CD8-positive, alpha-beta memory T cell (primary cell): ENCODE measurements around the gene SLC1A3. TPM values are rescaled to one million over a fixed set of nuclear protein-coding genes. Genes with fewer than 3 reads are reported as not detected.
"Not testable (repeated sequence)": the region's sequence is repeated elsewhere in the genome, so short reads cannot be mapped to it uniquely, and the experiment has no call there.

Experiments
- CTCF ChIA-PET: fragments of 350-600 bp; sonication (Branson Sonifier 250); formaldehyde crosslinking; loops from one replicate; lab custom pipeline; 2021; ENCODE audit warnings: antibody characterized with exemption; lab: Charles Lee
- POLR2A ChIA-PET: fragments of 350-600 bp; sonication (Branson Sonifier 250); formaldehyde crosslinking; loops from one replicate; lab custom pipeline; 2021; ENCODE audit warnings: antibody characterized with exemption; lab: Charles Lee
- DNase-seq, 5 donors: peaks; one replicate each; pipeline versions ENCODE4 v3.0.0 to v3.0.0-alpha.2; 2020 to 2022; ENCODE audit warnings: mixed read lengths in 1 of 5
- H3K27ac ChIP-seq: one replicate; pipeline ENCODE4 v1.7.0; 2013; ENCODE audit warnings: low read depth, mild to moderate bottlenecking, low read length, moderate library complexity
- H3K27me3 ChIP-seq: 2 replicates; pipeline ENCODE4 v1.7.0; 2013; ENCODE audit warnings: low read length, mild to moderate bottlenecking; ENCODE audit not compliant: insufficient read depth, poor library complexity, severe bottlenecking
- H3K36me3 ChIP-seq: 2 replicates; pipeline ENCODE4 v1.7.0; 2013; ENCODE audit warnings: mild to moderate bottlenecking, low read length, moderate library complexity; ENCODE audit not compliant: insufficient read depth
- H3K4me1 ChIP-seq: 2 replicates; pipeline ENCODE4 v1.7.0; 2013; ENCODE audit warnings: mild to moderate bottlenecking, low read length, moderate library complexity; ENCODE audit not compliant: insufficient read depth
- H3K4me3 ChIP-seq: 2 replicates; pipeline ENCODE4 v1.7.0; 2013; ENCODE audit warnings: mild to moderate bottlenecking, low read length
- H3K9me3 ChIP-seq: 2 replicates; pipeline ENCODE4 v1.7.0; 2013; ENCODE audit warnings: mild to moderate bottlenecking, low read length
- H3K27ac Mint-ChIP-seq, 8 donors: one replicate each; pipeline ENCODE4 v1.8.0; 2020 to 2021; ENCODE audit warnings: mixed read lengths in 8 of 8, mild to moderate bottlenecking in 6 of 8, inconsistent platforms in 3 of 8, moderate library complexity in 3 of 8
- H3K27me3 Mint-ChIP-seq, 2 donors: one replicate each; pipeline ENCODE4 v1.8.0; 2020 to 2021; ENCODE audit warnings: mixed read lengths in 2 of 2, mild to moderate bottlenecking in 1 of 2, moderate library complexity in 1 of 2
- H3K36me3 Mint-ChIP-seq, 3 donors: one replicate each; pipeline ENCODE4 v1.8.0; 2020 to 2021; ENCODE audit warnings: mixed read lengths in 3 of 3, inconsistent platforms in 1 of 3, mild to moderate bottlenecking in 1 of 3
- H3K4me1 Mint-ChIP-seq, 3 donors: one replicate each; pipeline ENCODE4 v1.8.0; 2020 to 2021; ENCODE audit warnings: mixed read lengths in 3 of 3, inconsistent platforms in 1 of 3, mild to moderate bottlenecking in 1 of 3
- H3K4me3 Mint-ChIP-seq, 7 donors: one replicate each; pipeline ENCODE4 v1.8.0; 2020 to 2021; ENCODE audit warnings: mixed read lengths in 7 of 7, mild to moderate bottlenecking in 6 of 7, moderate library complexity in 4 of 7, inconsistent platforms in 2 of 7
- H3K9me3 Mint-ChIP-seq, 5 donors: one replicate each; pipeline ENCODE4 v1.8.0; 2020 to 2022; ENCODE audit warnings: mixed read lengths in 5 of 5, mild to moderate bottlenecking in 3 of 5, moderate library complexity in 2 of 5, inconsistent platforms in 1 of 5
- polyA plus RNA-seq: library from polyadenylated mRNA; unstranded; fragments of 300-500 nt; fragmentation: Illumina TruSeq; gene quantifications from one replicate; pipeline ENCODE4 v1.2.3, GENCODE V29; 2021
- total RNA-seq, 2 experiments: library from RNA; stranded (reverse); gene quantifications; one replicate each; pipeline ENCODE4 v1.2.3, GENCODE V29; 2021

Gene SLC1A3
- total and polyA plus RNA-seq, 3 experiments from 2014 or later, result 0.35 to 0.37 TPM; not detected in 1

DNA sequence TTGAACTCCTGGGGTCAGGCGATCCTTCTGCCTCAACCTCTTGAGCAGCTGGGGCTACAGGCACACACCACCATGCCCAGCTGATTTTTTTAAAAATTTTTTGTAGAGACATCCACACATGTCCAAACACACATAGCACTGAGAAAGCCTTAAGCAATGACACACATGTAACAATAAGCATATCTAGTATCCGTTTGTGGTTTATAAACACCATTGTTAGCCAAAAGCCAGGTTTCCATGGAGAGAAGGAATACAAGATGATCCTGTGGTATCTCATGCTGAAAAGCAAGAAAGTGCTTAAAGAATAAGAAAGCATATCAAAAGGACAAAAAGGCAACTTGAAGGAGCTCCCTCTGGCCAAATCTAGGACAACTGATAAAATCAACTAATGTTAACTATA, 29.7 kb upstream of the SLC1A3 start:
- Histone ChIP-seq H3K4me3 (no peak overlapping the region), H3K4me1 (no peaks in the 10 kb centered on the region), H3K27ac (no peak overlapping the region), H3K36me3 (no peaks in the 10 kb centered on the region), H3K9me3 (no peaks in the 10 kb centered on the region), H3K27me3 (no peaks in the 10 kb centered on the region)
- no peak overlapping the region for H3K27ac Mint-ChIP-seq
- no peak for DNase-seq
- ChIA-PET POLR2A (no interaction called here), CTCF (interaction anchor here (1.6 kb wide), 1 partner anchor 8 kb away, joined by 3 read pairs; no protein-coding TSS in a partner anchor)
- H3K36me3 Mint-ChIP-seq, result no peaks in the 10 kb centered on the region
- peaks cover 7 to 11% of the 10 kb centered on the region in 2 donors for H3K27me3 Mint-ChIP-seq
- H3K9me3 Mint-ChIP-seq, result no peaks in the 10 kb centered on the region
- H3K4me3 Mint-ChIP-seq, result no peak overlapping the region
- no peaks in the 10 kb centered on the region for H3K4me1 Mint-ChIP-seq

DNA sequence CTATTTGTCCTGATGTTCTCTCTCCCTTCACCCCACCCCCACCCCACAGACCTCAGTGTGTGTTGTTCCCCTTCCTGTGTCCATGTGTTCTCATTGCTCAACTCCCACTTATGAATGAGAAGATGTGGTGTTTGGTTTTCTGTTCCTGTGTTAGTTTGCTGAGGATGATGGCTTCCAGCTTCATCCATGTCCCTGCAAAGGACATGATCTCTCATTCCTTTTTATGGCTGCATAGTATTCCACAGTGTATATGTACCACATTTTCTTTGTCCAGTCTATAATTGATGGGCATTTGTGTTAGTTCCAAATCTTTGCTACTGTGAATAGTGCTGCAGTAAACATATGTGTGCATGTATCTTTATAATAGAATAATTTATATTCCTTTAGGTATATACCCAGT, 26.5 kb upstream of the SLC1A3 start:
- H3K27ac Mint-ChIP-seq, H3K36me3 Mint-ChIP-seq, CTCF ChIA-PET, H3K9me3 ChIP-seq, POLR2A ChIA-PET, H3K27ac ChIP-seq, H3K4me1 ChIP-seq, H3K36me3 ChIP-seq, DNase-seq, H3K9me3 Mint-ChIP-seq, H3K27me3 ChIP-seq, H3K4me3 Mint-ChIP-seq, H3K4me3 ChIP-seq, H3K4me1 Mint-ChIP-seq: not testable (repeated sequence)
- peaks cover 10 to 11% of the 10 kb centered on the region in 2 donors for H3K27me3 Mint-ChIP-seq

GRCh38 chr5:36581070-36581469, 25.3 kb upstream of the SLC1A3 start:
- Mint-ChIP-seq H3K4me3 (no peak overlapping the region), H3K4me1 (no peaks in the 10 kb centered on the region), H3K36me3 (no peaks in the 10 kb centered on the region), H3K27ac (no peak overlapping the region), H3K9me3 (no peaks in the 10 kb centered on the region), H3K27me3 (peaks cover 12 to 17% of the 10 kb centered on the region in 2 donors)
- Histone ChIP-seq H3K4me1 (no peaks in the 10 kb centered on the region), H3K4me3 (no peak overlapping the region), H3K27ac (no peak overlapping the region), H3K27me3 (no peaks in the 10 kb centered on the region), H3K9me3 (no peaks in the 10 kb centered on the region), H3K36me3 (no peaks in the 10 kb centered on the region)
- DNase-seq, result no peak
- ChIA-PET POLR2A (no interaction called here), CTCF (no interaction called here)

DNA sequence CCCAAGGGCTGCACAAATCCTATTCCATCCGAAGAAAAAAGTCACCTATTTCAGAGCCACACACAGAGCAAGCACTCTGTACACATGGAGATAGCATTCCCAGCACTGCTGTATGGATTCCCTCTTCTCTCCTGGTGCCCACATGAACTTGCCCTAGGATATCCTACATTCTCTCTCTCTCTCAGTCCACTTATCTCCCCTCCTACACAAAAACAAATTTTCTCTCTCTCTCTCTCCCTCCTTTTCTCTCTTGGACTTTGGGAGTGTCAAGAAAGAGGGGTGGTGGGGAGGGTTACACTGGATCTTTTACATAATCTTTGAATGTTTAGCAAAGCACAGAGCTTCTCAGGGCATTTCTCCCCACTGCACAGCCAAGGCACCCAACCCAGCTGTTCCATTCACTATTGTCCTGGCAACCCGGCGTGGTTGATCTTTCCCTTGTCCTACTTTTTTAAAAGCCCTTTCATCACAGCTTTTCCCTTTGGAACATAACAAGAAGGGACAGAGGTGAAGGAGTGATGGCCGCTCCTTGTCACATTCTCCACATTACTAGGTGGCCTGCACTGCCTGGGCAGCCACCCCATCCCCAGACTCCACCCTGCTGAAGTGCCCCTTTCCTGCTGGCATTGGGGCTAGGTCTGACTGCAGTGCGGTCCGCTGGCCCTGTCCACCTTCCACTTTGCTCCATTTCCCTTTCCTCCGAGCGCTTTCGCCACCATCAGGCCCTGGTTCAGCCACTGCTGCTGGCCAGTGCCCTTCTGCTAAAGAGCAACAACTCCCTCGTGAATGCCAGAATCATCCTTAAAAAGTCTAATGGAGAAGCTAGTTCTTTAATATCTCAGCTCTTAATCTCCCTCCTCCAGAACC, 22.2 kb upstream of the SLC1A3 start:
- no peaks in the 10 kb centered on the region for H3K9me3 ChIP-seq
- no peak overlapping the region for H3K27ac ChIP-seq
- POLR2A ChIA-PET, result no interaction called here
- Mint-ChIP-seq H3K9me3 (peaks cover 0 to 2% (median 0%) of the 10 kb centered on the region in 5 donors), H3K36me3 (no peaks in the 10 kb centered on the region), H3K4me1 (no peaks in the 10 kb centered on the region), H3K27ac (no peak overlapping the region), H3K4me3 (no peak overlapping the region), H3K27me3 (peaks cover 11 to 13% of the 10 kb centered on the region in 2 donors)
- CTCF ChIA-PET, result interaction anchor here (1.0 to 1.9 kb wide), 2 partner anchors 8 to 20 kb away, joined by 3 to 5 read pairs; no protein-coding TSS in a partner anchor
- no peaks in the 10 kb centered on the region for H3K4me1 ChIP-seq
- H3K27me3 ChIP-seq, result no peaks in the 10 kb centered on the region
- no peaks in the 10 kb centered on the region for H3K36me3 ChIP-seq
- H3K4me3 ChIP-seq, result no peak overlapping the region
- DNase-seq, result no peak

- no peaks in the 10 kb centered on the region for H3K36me3 ChIP-seq
- peaks cover 12 to 13% of the 10 kb centered on the region in 2 donors for H3K27me3 Mint-ChIP-seq
- no peaks in the 10 kb centered on the region for H3K36me3 Mint-ChIP-seq
- CTCF ChIA-PET, result interaction anchor here (1.0 to 1.9 kb wide), 2 partner anchors 10 to 19 kb away, joined by 3 to 5 read pairs; no protein-coding TSS in a partner anchor
- POLR2A ChIA-PET, result no interaction called here
- peaks cover 0 to 2% (median 0%) of the 10 kb centered on the region in 5 donors for H3K9me3 Mint-ChIP-seq
- no peak overlapping the region for H3K27ac ChIP-seq
- H3K9me3 ChIP-seq, result no peaks in the 10 kb centered on the region
- H3K27ac Mint-ChIP-seq, result no peak overlapping the region
- no peaks in the 10 kb centered on the region for H3K4me1 ChIP-seq
- DNase-seq, result no peak
- no peaks in the 10 kb centered on the region for H3K27me3 ChIP-seq
- H3K4me3 ChIP-seq, result no peak overlapping the region
- no peaks in the 10 kb centered on the region for H3K4me1 Mint-ChIP-seq
- no peak overlapping the region for H3K4me3 Mint-ChIP-seq
Observed at GRCh38 chr5:36585701-36586100, 20.7 kb upstream of the SLC1A3 start.

GRCh38 chr5:36587354-36587753, 19.1 kb upstream of the SLC1A3 start:
- Mint-ChIP-seq H3K27ac (no peak overlapping the region), H3K4me1 (no peaks in the 10 kb centered on the region), H3K27me3 (peaks cover 6 to 13% of the 10 kb centered on the region in 2 donors), H3K36me3 (no peaks in the 10 kb centered on the region), H3K9me3 (peaks cover 0 to 2% (median 0%) of the 10 kb centered on the region in 5 donors), H3K4me3 (no peak overlapping the region)
- Histone ChIP-seq H3K9me3 (no peaks in the 10 kb centered on the region), H3K4me1 (no peaks in the 10 kb centered on the region), H3K36me3 (no peaks in the 10 kb centered on the region), H3K4me3 (no peak overlapping the region), H3K27ac (no peak overlapping the region), H3K27me3 (no peaks in the 10 kb centered on the region)
- ChIA-PET CTCF (no interaction called here), POLR2A (no interaction called here)
- no peak for DNase-seq

- H3K27ac ChIP-seq, DNase-seq, H3K4me1 Mint-ChIP-seq, H3K4me1 ChIP-seq, H3K27me3 ChIP-seq, H3K9me3 ChIP-seq, H3K4me3 Mint-ChIP-seq, H3K36me3 Mint-ChIP-seq, H3K4me3 ChIP-seq, POLR2A ChIA-PET, H3K9me3 Mint-ChIP-seq, H3K36me3 ChIP-seq, H3K27ac Mint-ChIP-seq: not testable (repeated sequence)
- CTCF ChIA-PET, result interaction anchor here (0.8 kb wide), 1 partner anchor 12 kb away, joined by 3 read pairs; no protein-coding TSS in a partner anchor
- peaks cover 7 to 10% of the 10 kb centered on the region in 2 donors for H3K27me3 Mint-ChIP-seq
Observed at GRCh38 chr5:36589735-36590134, 16.7 kb upstream of the SLC1A3 start.

- DNase-seq, result no peak
- Mint-ChIP-seq H3K36me3 (no peaks in the 10 kb centered on the region), H3K9me3 (peaks cover 0 to 2% (median 0%) of the 10 kb centered on the region in 5 donors), H3K27me3 (peaks cover 4 to 5% of the 10 kb centered on the region in 2 donors), H3K4me1 (no peaks in the 10 kb centered on the region), H3K27ac (no peak overlapping the region), H3K4me3 (no peak overlapping the region)
- Histone ChIP-seq H3K27ac (no peak overlapping the region), H3K27me3 (no peaks in the 10 kb centered on the region), H3K4me3 (no peak overlapping the region), H3K36me3 (no peaks in the 10 kb centered on the region), H3K9me3 (no peaks in the 10 kb centered on the region), H3K4me1 (no peaks in the 10 kb centered on the region)
- ChIA-PET POLR2A (no interaction called here), CTCF (no interaction called here)
Observed at GRCh38 chr5:36590513-36591286, 15.7 kb upstream of the SLC1A3 start.
